ENCODE data around the gene CDHR3. TPM values are rescaled to one million over a fixed set of nuclear protein-coding genes. Genes with fewer than 3 reads are reported as not detected.

CDHR3 gene
- total and polyA plus RNA-seq, 10 of the 15 experiments (the other 5 are each of a cell fraction or from before 2014, with no cell fraction given) = 0.06 to 0.11 TPM; not detected in 8

DNA sequence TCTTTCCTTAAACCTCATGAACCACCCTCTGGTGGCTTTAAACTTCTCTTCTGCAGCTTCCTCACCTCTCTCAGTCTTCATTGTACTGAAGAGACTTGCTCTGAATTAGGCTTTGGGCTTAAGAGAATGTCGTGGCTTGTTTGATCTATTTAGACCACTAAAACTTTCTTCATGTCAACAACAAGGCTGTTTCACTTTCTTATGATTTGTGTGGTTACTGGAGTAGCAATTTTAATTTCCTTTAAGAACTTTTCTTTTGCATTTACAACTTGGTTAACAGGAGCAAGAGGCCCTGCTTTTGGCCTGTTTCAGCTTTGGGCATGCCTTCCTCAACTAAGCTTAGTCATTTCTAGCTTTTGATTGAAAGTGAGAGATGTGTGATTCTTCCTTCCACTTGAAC lies 38.1 kb upstream of the CDHR3 start:
- ATAC-seq = peak; percentile 53
- Histone ChIP-seq H3K27ac (ENCODE audit: control insufficient read depth, insufficient read depth) (no peak overlapping the region), H3K9me3 (replicated peaks; ENCODE audit: control insufficient read depth, insufficient read depth, low read length) (peaks cover 4% of the 10 kb centered on the region; the same call in 2 of the 3 replicates), H3K4me3 (no peak overlapping the region), H3K79me2 (ENCODE audit: control insufficient read depth, insufficient read depth, low read length) (no peaks in the 10 kb centered on the region), H2AFZ (ENCODE audit: control insufficient read depth, low read depth, low read length) (no peak overlapping the region), H3K27me3 (replicated peaks in 1 of 2; ENCODE audit: control insufficient read depth in 2 of 2, insufficient read depth in 2 of 2, low read length in 1 of 2) (peaks cover 1 to 6% of the 10 kb centered on the region in 2 experiments; a peak in 2 of 4 replicates), H4K20me1 (ENCODE audit: control insufficient read depth, insufficient read depth) (no peaks in the 10 kb centered on the region), H3K4me1 (ENCODE audit: control insufficient read depth, insufficient read depth, low read length) (no peaks in the 10 kb centered on the region), H3K4me2 (ENCODE audit: control insufficient read depth, insufficient read depth) (no peak overlapping the region), H3K36me3 (ENCODE audit: control insufficient read depth in 2 of 2, insufficient read depth in 2 of 2, low read length in 1 of 2) (no peaks in the 10 kb centered on the region), H3K9ac (ENCODE audit: control insufficient read depth, insufficient read depth, low read length) (no peak overlapping the region)
- ChIA-PET RAD21 (ENCODE audit: unreplicated experiment) (interaction anchor here (1.0 kb wide), 2 partner anchors 158 to 161 kb away, joined by 3 read pairs; no protein-coding TSS in a partner anchor), CTCF (interaction anchor here (1.2 to 1.7 kb wide), 4 partner anchors 9 to 230 kb away, joined by 3 to 8 read pairs (median 4); no protein-coding TSS in a partner anchor), POLR2A (no interaction called here), SMC1A (ENCODE audit: uncharacterized antibody, unreplicated experiment) (interaction anchor here (0.7 to 1.1 kb wide), 2 partner anchors 100 to 164 kb away, joined by 3 read pairs; no protein-coding TSS in a partner anchor)
- TF ChIP-seq, protein P1, sequence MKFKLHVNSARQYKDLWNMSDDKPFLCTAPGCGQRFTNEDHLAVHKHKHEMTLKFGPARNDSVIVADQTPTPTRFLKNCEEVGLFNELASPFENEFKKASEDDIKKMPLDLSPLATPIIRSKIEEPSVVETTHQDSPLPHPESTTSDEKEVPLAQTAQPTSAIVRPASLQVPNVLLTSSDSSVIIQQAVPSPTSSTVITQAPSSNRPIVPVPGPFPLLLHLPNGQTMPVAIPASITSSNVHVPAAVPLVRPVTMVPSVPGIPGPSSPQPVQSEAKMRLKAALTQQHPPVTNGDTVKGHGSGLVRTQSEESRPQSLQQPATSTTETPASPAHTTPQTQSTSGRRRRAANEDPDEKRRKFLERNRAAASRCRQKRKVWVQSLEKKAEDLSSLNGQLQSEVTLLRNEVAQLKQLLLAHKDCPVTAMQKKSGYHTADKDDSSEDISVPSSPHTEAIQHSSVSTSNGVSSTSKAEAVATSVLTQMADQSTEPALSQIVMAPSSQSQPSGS (IDR thresholded peaks at IDR 0.05; ENCODE audit: low read length) = peak; percentile 41; the same call in 1 of the 2 replicates
- TF ChIP-seq RUNX3 (IDR thresholded peaks at IDR 0.05; ENCODE audit: low read length) (peak; percentile 74), SRF (IDR thresholded peaks at IDR 0.05; ENCODE audit: low read depth in 2 of 2, low read length in 2 of 2) (0 out of 4 replicates have a peak, but pooled peaks of 1 of the 2 experiments have one; percentile 30), BRCA1 (IDR thresholded peaks at IDR 0.05; ENCODE audit: low read depth, low read length) (no peak), FOXM1 (IDR thresholded peaks at IDR 0.05; ENCODE audit: low read depth, low read length) (0 out of 2 replicates have a peak, but pooled peaks have one; percentile 40), PAX5 (IDR thresholded peaks at IDR 0.05; ENCODE audit: borderline replicate concordance, low read depth, low read length) (peak; percentile 58; the same call in 1 of the 2 replicates), NFIC (IDR thresholded peaks at IDR 0.05; ENCODE audit: low read depth, low read length) (peak; percentile 52), POU2F2 (IDR thresholded peaks at IDR 0.05; ENCODE audit: borderline replicate concordance, low read depth, low read length) (no peak), ZNF217 (IDR thresholded peaks at IDR 0.05) (peak; percentile 91), IRF4 (IDR thresholded peaks at IDR 0.05; ENCODE audit: low read depth, low read length) (0 out of 2 replicates have a peak, but pooled peaks have one; percentile 20), CREM (IDR thresholded peaks at IDR 0.05; ENCODE audit: low read depth) (no peak), ESRRA (IDR thresholded peaks at IDR 0.05; ENCODE audit: low read length) (no peak), NR2F1 (conservative IDR thresholded peaks at IDR 0.05) (peak; percentile 43; the same call in 1 of the 2 replicates), JUNB (IDR thresholded peaks at IDR 0.05) (peak; percentile 75)
- in situ Hi-C loops (cut with MboI) (no loop called here), intact Hi-C loops (cut with micrococcal nuclease; ENCODE audit: unreplicated experiment) (no loop called here)
- FAIRE-seq = peak; percentile 69
- DNase-seq (ENCODE audit: low read depth, low spot score) = peak; percentile 44
- BruUV-seq (replicated peaks) = no TSS peak
- WGBS (ENCODE audit: insufficient coverage, insufficient replicate concordance, low lambda C conversion rate, missing lambda C conversion rate) = 0% methylated on average over 1 of the region's 1 CpG

All from GM12878 (cell line).